Body of pancreas (tissue), 4 donors: ENCODE results near the gene HEYL.

Experiments
- POLR2A ChIP-seq, 3 donors: fragments of 450-650 bp; IDR thresholded peaks; one replicate each; pipeline ENCODE4 v1.6.1; 2016; ENCODE audit warnings: antibody characterized with exemption in 3 of 3, mild to moderate bottlenecking in 2 of 3
- TF ChIP-seq, protein P1 (sequence below), 7 experiments: fragments of 450-650 bp in 4 of 7; fragments of 200-600 bp in 3 of 7; sonication (generic) in 3 of 7; IDR thresholded peaks; one replicate each; pipeline ENCODE4 v1.5.1; 2016 to 2019; ENCODE audit warnings: antibody characterized with exemption in 7 of 7

DNA sequence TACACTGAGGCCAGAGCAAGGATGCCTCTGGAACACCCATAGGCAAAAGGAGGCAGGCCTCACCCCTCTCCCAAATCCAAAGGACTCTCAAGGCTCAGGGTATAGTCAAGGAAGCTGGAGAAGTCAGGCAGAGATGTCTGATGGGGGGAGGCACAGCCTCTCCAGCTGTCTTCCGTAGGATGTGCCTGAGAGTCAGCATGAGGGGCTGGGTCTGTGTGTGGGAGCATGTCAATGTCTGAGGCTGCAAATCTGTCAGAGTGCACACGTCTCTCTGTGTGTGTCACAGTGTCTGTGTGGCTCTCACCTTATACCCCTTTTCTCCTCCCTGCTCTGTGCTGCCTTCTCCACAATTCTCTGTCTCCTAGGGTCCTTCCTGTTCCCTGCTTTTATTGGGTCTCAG is 47.8 kb upstream of the HEYL start:
- TF ChIP-seq, protein P1, sequence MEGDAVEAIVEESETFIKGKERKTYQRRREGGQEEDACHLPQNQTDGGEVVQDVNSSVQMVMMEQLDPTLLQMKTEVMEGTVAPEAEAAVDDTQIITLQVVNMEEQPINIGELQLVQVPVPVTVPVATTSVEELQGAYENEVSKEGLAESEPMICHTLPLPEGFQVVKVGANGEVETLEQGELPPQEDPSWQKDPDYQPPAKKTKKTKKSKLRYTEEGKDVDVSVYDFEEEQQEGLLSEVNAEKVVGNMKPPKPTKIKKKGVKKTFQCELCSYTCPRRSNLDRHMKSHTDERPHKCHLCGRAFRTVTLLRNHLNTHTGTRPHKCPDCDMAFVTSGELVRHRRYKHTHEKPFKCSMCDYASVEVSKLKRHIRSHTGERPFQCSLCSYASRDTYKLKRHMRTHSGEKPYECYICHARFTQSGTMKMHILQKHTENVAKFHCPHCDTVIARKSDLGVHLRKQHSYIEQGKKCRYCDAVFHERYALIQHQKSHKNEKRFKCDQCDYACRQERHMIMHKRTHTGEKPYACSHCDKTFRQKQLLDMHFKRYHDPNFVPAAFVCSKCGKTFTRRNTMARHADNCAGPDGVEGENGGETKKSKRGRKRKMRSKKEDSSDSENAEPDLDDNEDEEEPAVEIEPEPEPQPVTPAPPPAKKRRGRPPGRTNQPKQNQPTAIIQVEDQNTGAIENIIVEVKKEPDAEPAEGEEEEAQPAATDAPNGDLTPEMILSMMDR (IDR thresholded peaks at IDR 0.05) = no peak
- no peak for TF ChIP-seq POLR2A (IDR thresholded peaks at IDR 0.05)
